Astrocyte of the spinal cord (primary cell): ENCODE results near the gene SPPL3.

ENCODE experiments used
- DNase-seq: peaks from one replicate; pipeline ENCODE4 v3.0.0; 2011; ENCODE audit warnings: low read depth, low spot score
- H3K4me3 ChIP-seq: 2 replicates; pipeline ENCODE4 v1.5.1; 2011; ENCODE audit warnings: low read depth, mild to moderate bottlenecking, low read length, moderate library complexity
- CTCF ChIP-seq: IDR thresholded peaks from 2 replicates; pipeline ENCODE4 v1.5.1; 2012; ENCODE audit warnings: low read depth, mild to moderate bottlenecking, low read length, inconsistent platforms
- in situ Hi-C: cut with HindIII; loops from 2 replicates; pipeline ENCODE4 v1.10.0; 2017; ENCODE audit warnings: low sequenced_read_pairs

Gene SPPL3

GRCh38 chr12:120830966-120831365, 73.2 kb downstream of the SPPL3 start:
- no peak for DNase-seq
- TF ChIP-seq CTCF = no peak
- in situ Hi-C loops = no loop called here
- H3K4me3 ChIP-seq = no peak overlapping the region

- TF ChIP-seq CTCF = no peak
- DNase-seq = no peak
- in situ Hi-C loops = no loop called here
- H3K4me3 ChIP-seq = no peak overlapping the region
Observed at GRCh38 chr12:120830052-120830940, 73.9 kb downstream of the SPPL3 start.

GRCh38 chr12:120826335-120826734, 77.8 kb downstream of the SPPL3 start:
- in situ Hi-C loops = no loop called here
- no peak for TF ChIP-seq CTCF
- no peak for DNase-seq
- no peak overlapping the region for H3K4me3 ChIP-seq

DNA sequence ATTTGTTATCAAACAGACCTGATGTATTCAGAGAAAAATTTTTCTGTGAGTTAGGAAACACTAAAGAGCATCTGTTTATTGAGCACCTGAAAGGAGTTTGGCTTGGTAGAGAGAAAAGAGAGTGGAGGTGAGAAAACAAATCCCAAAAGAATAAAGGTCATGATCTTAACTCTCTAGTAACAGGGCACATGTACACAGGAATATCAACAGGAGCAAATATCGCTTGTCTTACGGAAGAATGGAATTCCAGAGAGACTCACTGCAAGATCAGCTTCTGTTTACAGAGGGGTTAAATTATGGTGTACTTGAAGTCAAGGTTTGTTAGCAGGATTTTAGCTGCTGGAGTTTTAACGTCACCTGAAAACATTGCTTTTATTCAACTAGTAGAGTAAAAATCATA, 78.8 kb downstream of the SPPL3 start:
- in situ Hi-C loops = no loop called here
- no peak for DNase-seq
- H3K4me3 ChIP-seq = no peak overlapping the region
- no peak for TF ChIP-seq CTCF

DNA sequence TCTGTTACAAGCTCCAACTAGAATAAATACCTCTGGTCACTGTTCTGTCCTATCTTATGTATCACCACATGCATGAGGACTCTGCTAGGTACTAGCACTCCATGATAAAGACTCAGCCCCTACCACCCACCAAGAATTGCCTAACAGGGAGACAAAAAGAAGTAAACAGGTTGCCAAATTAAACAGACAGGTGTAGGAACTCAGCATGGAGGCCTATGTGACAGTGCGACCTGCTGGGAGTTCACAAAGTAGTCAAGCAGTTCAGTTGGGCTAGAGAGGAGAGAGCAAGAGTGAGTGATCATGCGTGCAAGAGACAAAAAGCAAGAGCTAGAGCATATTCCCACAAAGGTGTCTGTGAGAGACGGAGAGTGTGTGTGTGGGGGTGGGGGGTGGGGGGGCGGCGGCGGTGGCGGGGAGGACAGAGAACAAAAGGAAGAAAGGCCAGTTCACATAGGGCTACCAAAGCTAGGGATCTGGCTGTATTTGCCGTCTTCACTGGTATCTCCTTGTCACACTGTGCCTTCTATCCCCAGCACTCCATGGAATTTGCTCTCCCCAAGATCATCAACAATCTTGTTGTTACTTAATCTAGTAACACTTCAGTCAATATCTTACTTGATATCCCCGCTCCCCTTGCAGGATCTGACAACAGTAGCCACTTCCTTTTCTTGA, 81.2 kb downstream of the SPPL3 start:
- no peak for DNase-seq
- H3K4me3 ChIP-seq = no peak overlapping the region
- TF ChIP-seq CTCF = no peak
- in situ Hi-C loops = no loop called here

DNA sequence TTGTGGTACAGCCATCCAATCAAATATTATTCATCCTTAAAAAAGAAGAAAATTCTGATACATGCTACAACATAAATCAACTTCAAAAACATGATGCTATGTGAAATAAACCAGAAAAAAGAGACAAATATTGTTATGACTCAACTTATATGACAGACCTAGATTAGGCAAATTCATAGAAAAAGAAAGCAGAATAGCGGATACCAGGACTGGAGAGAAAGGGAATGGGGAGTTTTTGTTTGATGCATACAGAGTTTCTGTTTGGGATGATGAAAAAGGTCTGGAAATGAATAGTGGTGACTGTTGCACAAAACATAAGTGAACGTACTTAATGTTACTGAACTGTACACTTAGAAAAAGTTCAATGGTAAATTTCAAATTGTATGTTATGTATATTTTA, 82.3 kb downstream of the SPPL3 start:
- no peak for DNase-seq
- no peak overlapping the region for H3K4me3 ChIP-seq
- in situ Hi-C loops = no loop called here
- TF ChIP-seq CTCF = no peak
